Activated naive CD8-positive, alpha-beta T cell (primary cell): ENCODE results near the gene ISG20.
"Not testable (repeated sequence)": the region's sequence is repeated elsewhere in the genome, so short reads cannot be mapped to it uniquely, and the experiment has no call there.

ENCODE experiments used
- H3K27ac Mint-ChIP-seq: one replicate; pipeline ENCODE4 v1.8.0; 2021; ENCODE audit warnings: mixed read lengths
- H3K27me3 Mint-ChIP-seq: one replicate; pipeline ENCODE4 v1.8.0; 2021; ENCODE audit warnings: mixed read lengths
- H3K36me3 Mint-ChIP-seq: one replicate; pipeline ENCODE4 v1.8.0; 2021; ENCODE audit warnings: mixed read lengths
- H3K4me1 Mint-ChIP-seq: one replicate; pipeline ENCODE4 v1.8.0; 2021; ENCODE audit warnings: low read depth, mixed read lengths
- H3K4me3 Mint-ChIP-seq: one replicate; pipeline ENCODE4 v1.8.0; 2021; ENCODE audit warnings: mild to moderate bottlenecking, mixed read lengths
- H3K9me3 Mint-ChIP-seq: one replicate; pipeline ENCODE4 v1.8.0; 2021; ENCODE audit warnings: low read depth, mixed read lengths

ISG20 gene

DNA sequence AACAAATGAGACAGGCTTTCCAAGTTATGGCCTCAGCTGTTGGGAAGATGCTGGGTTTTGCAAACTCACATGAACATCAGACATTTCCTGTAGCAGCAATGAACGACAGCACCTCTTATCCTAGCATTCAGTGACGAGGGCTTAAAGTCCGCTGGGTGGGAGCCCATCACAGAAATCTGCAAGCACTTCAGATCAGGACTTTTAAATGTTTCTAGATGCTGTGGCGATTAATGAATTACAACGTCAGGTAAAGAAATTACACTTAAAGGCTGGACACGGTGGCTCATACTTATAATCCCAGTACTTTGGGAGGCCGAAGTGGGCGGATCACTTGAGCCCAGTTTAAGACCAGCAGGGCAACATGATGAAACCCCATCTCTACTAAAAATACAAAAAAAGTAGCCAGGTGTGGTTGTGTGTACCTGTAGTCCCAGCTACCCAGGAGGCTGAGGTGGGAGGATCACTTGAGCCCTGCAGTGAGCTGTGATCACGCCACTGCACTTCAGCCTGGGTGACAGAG is 13.8 kb upstream of the ISG20 start:
- H3K4me3 Mint-ChIP-seq: peak overlapping the region; percentile 98

GRCh38 chr15:88625943-88626741 is 12.7 kb upstream of the ISG20 start:
- Mint-ChIP-seq H3K36me3 (peaks cover 21% of the 10 kb centered on the region), H3K9me3 (no peaks in the 10 kb centered on the region), H3K4me1 (peaks cover 78% of the 10 kb centered on the region), H3K4me3 (peak overlapping the region; percentile 57), H3K27me3 (no peaks in the 10 kb centered on the region), H3K27ac (peak overlapping the region; percentile 80)

More for the DNA sequence above, 13.8 kb upstream of the ISG20 start:
- Mint-ChIP-seq H3K27me3 (no peaks in the 10 kb centered on the region), H3K27ac (peak overlapping the region; percentile 97), H3K36me3 (peaks cover 19% of the 10 kb centered on the region), H3K9me3 (no peaks in the 10 kb centered on the region), H3K4me1 (peaks cover 68% of the 10 kb centered on the region)

DNA sequence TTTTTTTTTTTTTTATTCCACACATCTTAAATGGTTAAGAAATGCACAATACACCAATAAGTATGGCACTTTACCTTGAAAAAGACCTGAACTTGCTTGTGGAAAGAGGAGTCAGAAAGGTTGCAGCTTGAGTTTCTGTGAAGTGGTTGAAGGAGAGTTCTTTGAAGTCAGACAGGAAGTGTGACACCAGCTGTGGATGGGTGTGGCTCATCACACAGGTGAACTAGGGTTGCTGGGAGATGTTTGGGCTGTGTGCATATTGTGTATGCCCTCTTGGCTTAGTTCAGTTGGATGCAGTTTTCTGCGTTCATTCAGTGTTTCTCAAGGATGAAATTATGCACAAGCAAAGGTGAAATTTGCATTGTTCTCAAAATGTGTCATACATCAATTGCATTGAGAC is 11.4 kb upstream of the ISG20 start:
- no peaks in the 10 kb centered on the region for H3K27me3 Mint-ChIP-seq
- H3K27ac Mint-ChIP-seq: peak overlapping the region; percentile 80
- H3K4me1 Mint-ChIP-seq: peaks cover 88% of the 10 kb centered on the region
- H3K4me3 Mint-ChIP-seq: peak overlapping the region; percentile 51
- H3K9me3 Mint-ChIP-seq: no peaks in the 10 kb centered on the region
- H3K36me3 Mint-ChIP-seq: peaks cover 18% of the 10 kb centered on the region

DNA sequence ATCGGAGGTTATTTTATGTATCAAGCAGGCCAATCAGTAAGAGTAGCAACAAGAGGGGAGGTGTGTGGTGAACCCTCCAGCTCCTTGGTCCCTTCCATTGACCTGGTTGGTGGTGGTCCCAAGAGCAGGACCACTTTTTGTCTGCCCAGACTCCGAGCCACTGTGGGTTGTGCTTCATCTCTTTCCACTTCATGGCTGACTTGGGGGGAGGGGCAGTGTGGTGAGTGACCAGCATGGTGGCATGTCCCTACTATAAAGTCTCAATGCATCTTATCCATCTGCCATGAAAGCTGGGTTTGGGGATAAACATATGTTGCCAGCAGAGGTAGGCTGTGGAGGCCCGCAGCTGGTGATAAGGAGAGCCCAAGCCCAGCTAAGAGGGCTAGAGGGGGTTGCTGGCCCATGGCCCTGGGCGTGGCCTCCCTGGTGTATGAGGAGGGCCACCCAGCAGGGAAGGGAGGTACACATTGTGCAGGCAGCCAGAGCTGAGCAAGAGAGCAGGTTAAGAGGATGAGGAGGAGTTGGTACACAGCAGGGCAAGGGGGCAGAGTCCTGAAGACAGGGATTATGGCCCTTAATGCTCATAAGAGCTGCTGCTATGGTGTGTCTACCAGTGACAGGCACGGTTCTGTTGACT is 10.7 kb upstream of the ISG20 start:
- no peaks in the 10 kb centered on the region for H3K9me3 Mint-ChIP-seq
- H3K4me3 Mint-ChIP-seq: peak overlapping the region; percentile 51
- peaks cover 89% of the 10 kb centered on the region for H3K4me1 Mint-ChIP-seq
- H3K27ac Mint-ChIP-seq: peak overlapping the region; percentile 82
- peaks cover 18% of the 10 kb centered on the region for H3K36me3 Mint-ChIP-seq
- H3K27me3 Mint-ChIP-seq: no peaks in the 10 kb centered on the region

GRCh38 chr15:88629071-88629470 is 9.7 kb upstream of the ISG20 start:
- peak overlapping the region; percentile 46 for H3K27ac Mint-ChIP-seq
- H3K4me3 Mint-ChIP-seq: peak overlapping the region; percentile 51

GRCh38 chr15:88630141-88630721 is 8.6 kb upstream of the ISG20 start:
- Mint-ChIP-seq H3K9me3 (no peaks in the 10 kb centered on the region), H3K27ac (peak overlapping the region; percentile 89), H3K4me1 (peaks cover 87% of the 10 kb centered on the region), H3K4me3 (peak overlapping the region; percentile 57), H3K36me3 (peaks cover 23% of the 10 kb centered on the region), H3K27me3 (no peaks in the 10 kb centered on the region)

More at GRCh38 chr15:88629071-88629470, 9.7 kb upstream of the ISG20 start:
- H3K27me3 Mint-ChIP-seq: no peaks in the 10 kb centered on the region
- H3K4me1 Mint-ChIP-seq: peaks cover 88% of the 10 kb centered on the region
- H3K9me3 Mint-ChIP-seq: no peaks in the 10 kb centered on the region
- peaks cover 19% of the 10 kb centered on the region for H3K36me3 Mint-ChIP-seq

- peak overlapping the region; percentile 87 for H3K27ac Mint-ChIP-seq
- peaks cover 88% of the 10 kb centered on the region for H3K4me1 Mint-ChIP-seq
- H3K36me3 Mint-ChIP-seq: peaks cover 23% of the 10 kb centered on the region
- peak overlapping the region; percentile 14 for H3K4me3 Mint-ChIP-seq
- no peaks in the 10 kb centered on the region for H3K9me3 Mint-ChIP-seq
- H3K27me3 Mint-ChIP-seq: no peaks in the 10 kb centered on the region
Observed at GRCh38 chr15:88630798-88631463, 7.9 kb upstream of the ISG20 start.

GRCh38 chr15:88631464-88632028 is 7.3 kb upstream of the ISG20 start:
- H3K27me3 Mint-ChIP-seq: no peaks in the 10 kb centered on the region
- H3K36me3 Mint-ChIP-seq: peaks cover 25% of the 10 kb centered on the region
- no peaks in the 10 kb centered on the region for H3K9me3 Mint-ChIP-seq
- H3K4me3 Mint-ChIP-seq: peak overlapping the region; percentile 13
- H3K4me1 Mint-ChIP-seq: peaks cover 95% of the 10 kb centered on the region
- peak overlapping the region; percentile 87 for H3K27ac Mint-ChIP-seq

- Mint-ChIP-seq H3K4me1 (peaks cover 96% of the 10 kb centered on the region), H3K36me3 (peaks cover 22% of the 10 kb centered on the region), H3K4me3 (peak overlapping the region; percentile 7), H3K27ac (peak overlapping the region; percentile 62)
- H3K27me3 Mint-ChIP-seq, H3K9me3 Mint-ChIP-seq: not testable (repeated sequence)
Observed at GRCh38 chr15:88632797-88633196, 6.0 kb upstream of the ISG20 start.

DNA sequence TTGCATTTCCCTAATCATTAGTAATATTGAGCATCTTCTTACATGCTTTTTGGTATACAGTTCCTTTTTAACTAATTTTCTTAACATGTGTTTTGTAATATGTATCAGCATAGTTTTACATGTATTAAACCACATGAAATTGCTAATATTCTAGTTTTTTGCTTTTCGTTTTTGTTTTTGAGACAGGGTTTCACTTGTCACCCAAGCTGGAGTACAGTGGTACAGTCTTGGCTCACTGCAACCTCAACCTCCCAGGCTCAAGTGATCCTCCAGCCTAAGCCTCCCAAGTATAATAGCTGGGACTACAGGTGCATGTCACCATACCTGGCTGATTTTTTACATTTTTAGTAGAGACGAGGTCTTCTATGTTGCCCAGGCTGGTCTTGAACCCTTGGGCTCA is 4.4 kb upstream of the ISG20 start:
- Mint-ChIP-seq H3K4me1 (peaks cover 93% of the 10 kb centered on the region), H3K27me3 (no peaks in the 10 kb centered on the region), H3K9me3 (no peaks in the 10 kb centered on the region), H3K27ac (peak overlapping the region; percentile 98), H3K4me3 (peak overlapping the region; percentile 27), H3K36me3 (peaks cover 18% of the 10 kb centered on the region)

GRCh38 chr15:88635318-88635717 is 3.5 kb upstream of the ISG20 start:
- Mint-ChIP-seq H3K27me3 (no peaks in the 10 kb centered on the region), H3K36me3 (peaks cover 21% of the 10 kb centered on the region), H3K9me3 (no peaks in the 10 kb centered on the region), H3K4me1 (peaks cover 95% of the 10 kb centered on the region), H3K4me3 (peak overlapping the region; percentile 95), H3K27ac (peak overlapping the region; percentile 98)

DNA sequence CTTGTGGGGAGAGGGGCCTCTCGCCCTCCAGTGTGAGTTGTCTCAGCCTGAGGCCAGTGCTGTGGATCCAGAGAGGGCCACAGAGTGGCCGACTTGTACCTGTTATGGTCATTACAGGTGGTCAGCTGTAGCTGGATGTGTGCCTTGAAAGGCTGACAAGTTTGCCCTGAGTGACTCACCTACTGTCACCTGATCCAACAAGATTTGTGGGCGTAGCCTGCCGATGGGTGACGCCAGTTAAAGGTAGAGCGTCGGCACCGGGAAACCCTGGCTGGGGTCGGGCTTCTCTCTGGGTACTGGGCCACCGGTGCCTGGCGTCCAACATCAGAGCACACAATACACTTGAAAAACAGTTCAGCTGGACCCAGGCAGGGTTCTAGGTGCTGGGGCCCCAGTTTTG is 2.8 kb upstream of the ISG20 start:
- Mint-ChIP-seq H3K36me3 (peaks cover 22% of the 10 kb centered on the region), H3K9me3 (no peaks in the 10 kb centered on the region), H3K27ac (peak overlapping the region; percentile 98), H3K27me3 (no peaks in the 10 kb centered on the region), H3K4me3 (peak overlapping the region; percentile 95), H3K4me1 (peaks cover 90% of the 10 kb centered on the region)

- H3K4me3 Mint-ChIP-seq: peak overlapping the region; percentile 95
- peaks cover 88% of the 10 kb centered on the region for H3K4me1 Mint-ChIP-seq
- H3K27me3 Mint-ChIP-seq: no peaks in the 10 kb centered on the region
- peaks cover 22% of the 10 kb centered on the region for H3K36me3 Mint-ChIP-seq
- peak overlapping the region; percentile 98 for H3K27ac Mint-ChIP-seq
- H3K9me3 Mint-ChIP-seq: no peaks in the 10 kb centered on the region
Observed at GRCh38 chr15:88636654-88637053, 2.2 kb upstream of the ISG20 start.

- Mint-ChIP-seq H3K27me3 (no peaks in the 10 kb centered on the region), H3K27ac (peak overlapping the region; percentile 98), H3K9me3 (no peaks in the 10 kb centered on the region), H3K4me1 (peaks cover 86% of the 10 kb centered on the region), H3K36me3 (peaks cover 21% of the 10 kb centered on the region), H3K4me3 (peak overlapping the region; percentile 95)
Observed at GRCh38 chr15:88637436-88637835, 1.4 kb upstream of the ISG20 start.
